Thyroid gland (tissue), 4 donors: Measurements from ENCODE around the gene APBB2. TPM values are rescaled to one million over a fixed set of nuclear protein-coding genes. Genes with fewer than 3 reads are reported as not detected.

Experiments
- DNase-seq, 2 donors: peaks; one replicate each; pipeline ENCODE4 v3.0.0-alpha.2; 2019
- H3K27ac ChIP-seq, 3 donors: fragments of 200-600 bp; sonication (generic); 1 replicate in 2 of 3; 2 replicates in 1 of 3; pipeline ENCODE4 v1.5.1; 2016 to 2019; ENCODE audit warnings: mild to moderate bottlenecking in 1 of 3, moderate library complexity in 1 of 3
- H3K27me3 ChIP-seq: fragments of 200-600 bp; sonication (generic); one replicate; pipeline ENCODE4 v1.5.1; 2019
- H3K36me3 ChIP-seq, 2 donors: fragments of 200-600 bp; sonication (generic); one replicate each; pipeline ENCODE4 v1.5.1; 2016 to 2019
- H3K4me1 ChIP-seq, 2 donors: fragments of 200-600 bp; sonication (generic); one replicate each; pipeline ENCODE4 v1.5.1; 2017 to 2019
- H3K4me3 ChIP-seq, 3 donors: fragments of 200-600 bp; sonication (generic); replicated peaks in 1 of 3; 1 replicate in 2 of 3; 2 replicates in 1 of 3; pipeline ENCODE4 v1.5.1; 2016; ENCODE audit warnings: mild to moderate bottlenecking in 1 of 3
- H3K9me3 ChIP-seq: fragments of 200-600 bp; sonication (generic); one replicate; pipeline ENCODE4 v1.5.1; 2017
- POLR2A ChIP-seq, 2 donors: fragments of 450-650 bp; IDR thresholded peaks; one replicate each; pipeline ENCODE4 v1.6.1; 2017; ENCODE audit warnings: antibody characterized with exemption in 2 of 2, mild to moderate bottlenecking in 2 of 2, moderate library complexity in 1 of 2
- WGBS, 2 donors: methylation state at CpG; one replicate each; pipeline ENCODE4 v1.1.5; 2017; 5-methylcytosine and 5-hydroxymethylcytosine counted together
- intact Hi-C: fragments of 100-400 bp; cut with DNase I; formaldehyde crosslinking; loops from one replicate; pipeline ENCODE4 v1.15.1; 2023
- total RNA-seq, 4 donors: library from RNA; depleted of rRNA; stranded (reverse); fragments of >200 nt; gene quantifications; one replicate each; pipeline ENCODE4 v1.2.3, GENCODE V29; 2016
- TF ChIP-seq, protein P1 (sequence below), 6 experiments: fragments of 200-600 bp in 3 of 6; fragments of 450-650 bp in 3 of 6; sonication (generic) in 3 of 6; IDR thresholded peaks; one replicate each; pipeline ENCODE4 v1.5.1; 2016 to 2019; ENCODE audit warnings: antibody characterized with exemption in 6 of 6, mild to moderate bottlenecking in 2 of 6, inconsistent platforms in 1 of 6, moderate library complexity in 1 of 6

The APBB2 gene
- total RNA-seq, 4 donors from 2014 or later = 174 to 253 (median 199) TPM

DNA sequence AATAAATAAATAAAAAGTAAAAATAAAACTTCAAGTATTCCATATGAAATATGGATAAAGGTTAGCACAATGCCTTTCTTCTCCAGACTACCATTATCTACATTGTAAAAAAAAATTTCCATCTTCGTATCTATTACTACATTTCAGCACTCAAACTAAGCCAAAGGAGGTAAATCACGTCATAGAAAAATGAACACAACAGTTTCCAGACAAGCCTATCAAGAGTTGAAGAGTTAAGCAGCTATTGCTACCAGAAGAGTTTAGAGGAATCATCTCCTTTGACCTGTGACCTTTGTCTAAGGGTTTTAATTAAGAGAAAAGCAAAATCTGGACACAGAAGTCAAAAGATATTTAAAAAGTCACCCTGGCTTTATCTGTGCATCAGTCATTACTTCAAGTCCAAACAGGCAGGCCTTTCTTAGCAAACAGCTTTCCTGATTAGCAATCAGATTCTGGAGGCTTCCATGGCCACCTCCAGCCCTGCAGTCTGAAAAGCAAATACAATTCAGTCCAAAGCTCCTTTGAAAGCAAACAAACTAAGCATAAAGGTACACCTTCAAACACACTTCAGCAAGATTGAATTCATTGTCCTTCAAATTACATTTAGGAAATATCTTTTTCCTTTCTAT is 82.2 kb downstream of the APBB2 start:
- DNase-seq = no peak
- H3K4me1 ChIP-seq = peaks cover 89 to 90% of the 10 kb centered on the region in 2 donors
- no peak overlapping the region for H3K4me3 ChIP-seq
- no peaks in the 10 kb centered on the region for H3K9me3 ChIP-seq
- WGBS, 2 donors = 70 to 75% methylated on average over 2 of the region's 2 CpGs
- H3K27me3 ChIP-seq = no peaks in the 10 kb centered on the region
- peak overlapping the region; percentile 73 to 95 (median 91) for H3K27ac ChIP-seq
- H3K36me3 ChIP-seq = no peaks in the 10 kb centered on the region
- TF ChIP-seq, protein P1, sequence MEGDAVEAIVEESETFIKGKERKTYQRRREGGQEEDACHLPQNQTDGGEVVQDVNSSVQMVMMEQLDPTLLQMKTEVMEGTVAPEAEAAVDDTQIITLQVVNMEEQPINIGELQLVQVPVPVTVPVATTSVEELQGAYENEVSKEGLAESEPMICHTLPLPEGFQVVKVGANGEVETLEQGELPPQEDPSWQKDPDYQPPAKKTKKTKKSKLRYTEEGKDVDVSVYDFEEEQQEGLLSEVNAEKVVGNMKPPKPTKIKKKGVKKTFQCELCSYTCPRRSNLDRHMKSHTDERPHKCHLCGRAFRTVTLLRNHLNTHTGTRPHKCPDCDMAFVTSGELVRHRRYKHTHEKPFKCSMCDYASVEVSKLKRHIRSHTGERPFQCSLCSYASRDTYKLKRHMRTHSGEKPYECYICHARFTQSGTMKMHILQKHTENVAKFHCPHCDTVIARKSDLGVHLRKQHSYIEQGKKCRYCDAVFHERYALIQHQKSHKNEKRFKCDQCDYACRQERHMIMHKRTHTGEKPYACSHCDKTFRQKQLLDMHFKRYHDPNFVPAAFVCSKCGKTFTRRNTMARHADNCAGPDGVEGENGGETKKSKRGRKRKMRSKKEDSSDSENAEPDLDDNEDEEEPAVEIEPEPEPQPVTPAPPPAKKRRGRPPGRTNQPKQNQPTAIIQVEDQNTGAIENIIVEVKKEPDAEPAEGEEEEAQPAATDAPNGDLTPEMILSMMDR (IDR thresholded peaks at IDR 0.05) = no peak
- no peak for TF ChIP-seq POLR2A (IDR thresholded peaks at IDR 0.05)
- intact Hi-C loops = no loop called here

DNA sequence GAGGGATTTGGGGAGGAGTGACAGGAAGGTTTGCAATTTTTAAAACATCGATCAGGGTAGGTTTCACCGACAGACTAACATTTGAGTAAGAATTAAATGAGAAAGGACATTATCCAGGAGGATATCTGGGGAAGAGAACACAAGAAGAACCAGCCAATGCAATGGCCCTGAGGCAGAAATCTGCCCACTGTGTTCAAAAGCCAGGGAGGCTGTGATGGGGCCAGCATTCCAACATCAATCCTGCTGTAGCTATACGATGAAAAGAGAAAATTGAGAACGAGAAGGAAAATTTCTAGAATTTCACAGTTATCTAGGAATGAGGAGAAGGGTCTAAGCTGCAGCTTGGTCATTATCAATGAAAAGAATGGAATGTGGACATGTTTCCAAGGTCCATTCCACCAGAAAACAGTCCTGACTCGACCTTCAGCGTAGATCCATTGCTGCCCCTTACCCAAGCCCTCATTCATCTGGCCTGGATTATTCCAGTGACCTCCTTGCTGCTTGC is 84.4 kb downstream of the APBB2 start:
- intact Hi-C loops = loop anchor here (10.0 kb wide), 1 partner anchor 75 kb away; no protein-coding TSS in a partner anchor
- H3K27ac ChIP-seq = peak overlapping the region; percentile 73 to 95 (median 91)
- H3K36me3 ChIP-seq = no peaks in the 10 kb centered on the region
- WGBS, 2 donors = 61 to 71% methylated on average over 6 of the region's 6 CpGs
- peaks cover 89 to 94% of the 10 kb centered on the region in 2 donors for H3K4me1 ChIP-seq
- H3K9me3 ChIP-seq = no peaks in the 10 kb centered on the region
- TF ChIP-seq, protein P1 (IDR thresholded peaks at IDR 0.05) = no peak
- TF ChIP-seq POLR2A (IDR thresholded peaks at IDR 0.05) = no peak
- H3K27me3 ChIP-seq = no peaks in the 10 kb centered on the region
- no peak for DNase-seq
- no peak overlapping the region for H3K4me3 ChIP-seq

DNA sequence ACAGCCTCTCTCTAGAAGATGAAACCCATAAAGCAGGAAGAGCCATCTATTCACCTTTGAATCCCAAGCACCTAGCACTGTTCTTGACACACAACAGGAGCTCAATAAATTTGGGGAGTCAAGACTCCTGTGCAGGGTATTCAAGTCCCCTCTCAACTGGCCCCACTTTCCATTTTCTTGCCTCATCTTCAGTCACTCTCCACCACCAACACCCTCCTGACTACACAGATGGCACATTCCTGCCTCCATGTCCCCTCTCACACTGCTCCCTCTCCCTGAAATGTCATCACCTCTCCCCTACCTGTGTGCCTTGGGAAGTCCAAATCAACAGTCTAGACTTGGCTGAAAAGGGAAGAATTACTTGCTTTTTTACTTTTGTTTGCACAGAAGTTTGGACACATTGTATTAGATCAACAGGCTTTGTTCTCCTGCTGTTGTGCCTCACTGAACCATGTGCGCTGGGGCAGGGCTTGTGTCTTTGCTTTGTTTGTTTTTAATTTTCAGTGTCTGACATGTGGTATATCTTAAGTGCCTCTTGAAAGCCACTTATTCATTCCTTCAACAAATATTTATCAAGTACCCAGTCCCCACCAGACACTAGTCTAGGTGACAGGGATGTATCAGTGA is 85.1 kb downstream of the APBB2 start:
- Histone ChIP-seq H3K4me1 (peaks cover 90 to 94% of the 10 kb centered on the region in 2 donors), H3K27ac (peak overlapping the region; percentile 91 to 95 (median 91))

DNA sequence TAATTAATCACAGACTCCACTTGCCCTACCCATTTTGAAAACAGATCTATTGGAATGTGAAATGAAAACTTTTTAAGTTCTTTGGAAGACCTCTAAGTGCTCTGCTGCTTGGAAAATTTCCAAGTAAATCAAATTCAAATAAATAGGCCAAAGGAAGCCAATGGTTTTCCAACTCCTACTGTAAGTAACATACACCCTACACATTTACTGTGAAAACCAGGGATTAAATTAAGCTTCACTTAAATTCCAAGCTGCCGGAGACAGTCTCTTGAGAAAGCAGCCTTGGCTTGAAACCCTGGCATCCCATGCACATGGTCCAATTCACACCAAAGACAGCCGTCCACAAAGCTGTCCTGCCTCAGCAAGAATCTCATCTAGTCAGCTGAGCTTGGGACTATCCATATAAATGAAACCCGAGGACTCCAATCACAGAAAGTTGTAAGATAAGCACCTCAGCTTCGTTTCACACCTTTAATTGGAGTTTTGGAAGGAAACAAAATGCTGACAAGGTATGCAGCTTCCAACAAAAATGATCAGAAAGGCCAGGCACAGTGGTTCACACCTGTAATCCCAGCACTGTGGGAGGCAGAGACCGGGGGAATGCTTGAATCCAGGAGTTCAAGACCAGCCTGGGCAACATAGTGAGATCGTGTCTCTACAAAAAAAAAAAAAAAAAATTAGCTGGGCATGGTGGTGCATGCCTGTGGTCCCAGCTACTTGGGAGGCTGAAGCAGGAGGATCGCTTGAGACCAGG is 88.6 kb downstream of the APBB2 start:
- Histone ChIP-seq H3K36me3 (no peaks in the 10 kb centered on the region), H3K27me3 (no peaks in the 10 kb centered on the region), H3K27ac (peak overlapping the region; percentile 71 to 91 (median 89)), H3K4me1 (peaks cover 96% of the 10 kb centered on the region in 2 donors), H3K9me3 (no peaks in the 10 kb centered on the region), H3K4me3 (no peak overlapping the region)
- no peak for TF ChIP-seq POLR2A (IDR thresholded peaks at IDR 0.05)
- TF ChIP-seq, protein P1 (IDR thresholded peaks at IDR 0.05) = no peak
- peak; percentile 45 to 63 for DNase-seq
- intact Hi-C loops = loop anchor here (10.0 kb wide), 1 partner anchor 79 kb away; no protein-coding TSS in a partner anchor
- WGBS, 2 donors = 55 to 57% methylated on average over 7 of the region's 7 CpGs

More for the DNA sequence above, 85.1 kb downstream of the APBB2 start:
- WGBS, 2 donors = 33 to 42% methylated on average over 1 of the region's 1 CpG
- intact Hi-C loops = loop anchor here (10.0 kb wide), 1 partner anchor 76 kb away; no protein-coding TSS in a partner anchor
- no peaks in the 10 kb centered on the region for H3K27me3 ChIP-seq
- no peaks in the 10 kb centered on the region for H3K9me3 ChIP-seq
- H3K4me3 ChIP-seq = no peak overlapping the region
- DNase-seq = peak; percentile 88 to 89
- no peaks in the 10 kb centered on the region for H3K36me3 ChIP-seq
- TF ChIP-seq, protein P1 (IDR thresholded peaks at IDR 0.05) = no peak
- peak in 1 of 2 donors; percentile 54 for TF ChIP-seq POLR2A (IDR thresholded peaks at IDR 0.05)
